ENCODE results near the gene CACHD1.
"Not testable (repeated sequence)": the region's sequence is repeated elsewhere in the genome, so short reads cannot be mapped to it uniquely, and the experiment has no call there.

CACHD1 gene

DNA sequence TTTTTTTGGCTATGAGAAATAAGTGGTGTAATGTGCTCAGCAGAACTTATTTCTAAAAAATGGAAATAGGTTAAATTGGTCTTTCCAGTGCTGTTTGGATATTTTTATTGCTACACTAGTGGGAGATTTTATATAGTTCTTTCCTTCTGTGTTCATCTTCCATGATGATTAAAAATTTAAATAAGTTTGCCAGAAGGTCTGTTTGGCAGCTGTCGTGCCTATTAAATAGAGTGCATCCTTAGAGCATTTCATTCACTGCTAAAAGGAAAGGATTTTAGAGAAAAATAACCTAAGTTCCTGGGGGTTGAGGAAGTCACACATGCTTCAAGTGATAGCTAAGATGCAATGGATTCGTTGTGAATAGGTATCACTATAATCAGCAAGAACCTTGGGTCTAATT, 245.3 kb downstream of the CACHD1 start:
- no peak for DNase-seq

DNA sequence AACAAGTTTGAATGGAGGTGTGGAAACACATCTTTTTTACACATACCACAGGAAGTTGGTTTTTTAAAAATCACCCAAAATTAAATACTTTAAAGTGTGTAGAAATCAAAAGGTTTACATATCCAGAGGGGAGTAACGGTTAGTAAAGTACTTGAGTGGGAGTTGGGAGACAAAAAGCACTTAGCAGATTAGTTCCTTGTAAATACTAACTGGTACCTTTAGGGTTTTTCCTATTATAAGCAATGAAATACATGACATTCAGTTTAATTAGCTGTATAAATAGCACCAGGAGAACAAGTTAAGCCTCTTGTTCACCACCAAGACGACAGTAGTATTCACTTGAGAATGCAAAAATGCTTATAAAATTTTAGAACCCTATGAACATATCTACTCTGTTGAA, 251.2 kb downstream of the CACHD1 start:
- no peak for DNase-seq

DNA sequence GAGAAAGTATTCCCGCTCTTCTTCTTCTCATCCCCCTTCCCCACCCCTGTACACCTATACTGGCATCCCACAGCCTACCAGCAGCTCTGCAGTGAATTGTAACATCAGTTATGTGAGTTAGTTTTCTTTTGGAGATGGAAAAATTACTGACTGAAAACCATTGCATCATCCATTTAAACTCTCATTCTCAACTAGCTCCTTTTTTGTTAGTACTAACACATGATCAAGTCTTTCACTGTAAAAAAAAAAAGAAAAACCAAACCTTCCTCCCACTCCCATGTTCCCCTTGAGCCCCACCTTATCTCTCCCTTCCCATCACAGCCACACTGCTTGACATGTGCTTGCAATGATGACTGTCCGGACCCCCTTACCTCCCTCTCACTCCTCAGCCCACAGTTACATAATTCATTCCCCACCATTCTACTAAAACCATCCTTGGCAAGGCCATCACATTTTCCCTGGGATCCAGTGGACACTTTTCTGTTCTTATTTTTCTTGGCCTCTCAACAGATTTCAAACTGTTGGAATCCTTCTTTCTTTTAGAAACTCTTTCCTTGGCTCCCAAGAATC, 251.7 kb downstream of the CACHD1 start:
- no peak for DNase-seq

DNA sequence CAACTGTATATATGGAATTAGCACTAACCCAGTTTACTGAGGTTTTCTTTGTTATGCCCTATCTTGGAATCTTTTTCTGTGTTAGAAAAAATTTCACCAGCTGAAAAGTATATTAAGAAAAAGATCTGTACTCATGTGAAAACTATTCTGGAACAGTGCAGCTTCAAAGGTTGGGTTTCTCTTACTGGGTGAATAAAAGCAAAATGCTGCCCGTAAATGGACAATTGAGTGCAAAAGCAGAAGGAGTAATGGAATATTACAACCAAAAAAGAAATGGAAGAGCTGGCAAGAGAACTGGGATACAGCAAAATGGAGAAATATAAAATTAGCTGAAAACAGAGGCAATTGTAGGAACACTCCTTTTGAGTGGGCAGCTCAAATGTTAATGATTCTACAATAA, 257.9 kb downstream of the CACHD1 start:
- no peak for DNase-seq

DNA sequence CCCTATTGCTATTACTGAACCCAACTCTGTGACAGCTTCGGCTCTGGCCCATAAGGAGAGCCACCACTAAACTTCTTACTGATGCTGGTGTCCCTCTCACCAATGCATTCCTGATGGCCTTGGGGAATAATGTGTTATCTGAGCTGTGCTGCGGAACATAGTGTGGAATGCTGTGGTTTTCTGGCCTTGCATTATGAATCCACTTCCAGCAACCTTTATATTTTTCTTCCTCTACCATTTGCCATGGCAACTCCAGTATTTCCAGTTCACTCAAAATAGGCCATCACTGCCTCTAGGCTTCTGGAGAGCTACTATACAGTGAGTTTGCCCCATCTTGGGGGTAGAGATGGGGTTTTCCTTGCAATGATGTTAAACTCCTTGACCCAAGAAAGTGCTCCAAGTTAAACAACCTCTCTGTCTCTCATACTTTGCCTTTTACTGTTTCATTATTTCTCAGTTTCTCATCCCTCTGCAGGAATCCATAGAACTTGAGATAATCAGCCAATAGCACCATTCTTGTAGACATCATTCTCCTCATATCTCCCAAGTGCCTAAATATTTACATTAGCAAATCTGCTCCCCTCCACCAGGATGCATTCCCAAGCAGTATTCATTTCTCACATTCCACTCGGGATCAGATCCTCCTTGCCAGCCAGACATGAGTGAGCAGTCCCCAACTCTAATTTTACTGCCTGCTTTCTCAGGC, 263.8 kb downstream of the CACHD1 start:
- DNase-seq = no peak

DNA sequence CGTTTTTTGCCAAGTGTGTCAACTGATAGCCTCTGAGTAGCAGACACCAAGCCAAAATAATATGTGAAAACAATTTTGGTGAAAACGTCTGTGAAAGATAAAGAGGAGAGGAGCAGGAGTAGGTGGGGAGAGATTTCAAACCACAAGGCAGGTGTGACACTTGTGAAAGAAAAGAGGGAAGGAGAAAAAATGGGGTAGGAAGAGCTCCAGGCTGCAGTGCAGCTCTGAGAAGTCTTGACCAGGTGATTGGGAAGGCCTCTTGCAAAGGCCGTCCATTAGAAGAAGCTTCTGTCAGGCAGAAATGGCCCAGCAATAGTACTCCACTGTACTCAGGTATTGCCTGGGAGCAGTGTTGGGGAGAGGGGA, 264.3 kb downstream of the CACHD1 start:
- DNase-seq = no peak

DNA sequence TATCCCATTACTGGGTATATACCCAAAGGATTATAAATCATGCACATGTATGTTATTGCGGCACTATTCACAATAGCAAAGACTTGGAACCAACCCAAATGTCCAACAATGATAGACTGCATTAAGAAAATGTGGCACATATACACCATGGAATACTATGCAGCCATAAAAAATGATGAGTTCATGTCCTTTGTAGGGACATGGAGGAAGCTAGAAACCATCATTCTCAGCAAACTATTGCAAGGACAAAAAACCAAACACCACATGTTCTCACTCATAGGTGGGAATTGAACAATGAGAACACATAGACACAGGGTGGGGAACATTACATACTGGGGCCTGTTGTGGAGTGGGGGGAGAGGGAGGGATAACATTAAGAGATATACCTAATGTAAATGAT, 270.8 kb downstream of the CACHD1 start:
- not testable (repeated sequence) for DNase-seq
